Left lung (tissue), 10 donors: Measurements from ENCODE around the gene SPEM2. TPM values are rescaled to one million over a fixed set of nuclear protein-coding genes. Genes with fewer than 3 reads are reported as not detected.
A peak's percentile ranks its signal among the peaks of the same experiment; 100 is the strongest.

Experiments
- ATAC-seq: fragments of 200-7000 bp; cut with Tn5 transposase; one replicate; pipeline ENCODE4 v1.9.1; 2020; ENCODE audit warnings: moderate library complexity
- DNase-seq, 4 donors: peaks; one replicate each; pipeline ENCODE4 v3.0.0-alpha.2; 2013 to 2020
- H3K27ac ChIP-seq, 2 donors: fragments of 200-600 bp; sonication (generic) in 1 of 2; one replicate each; pipeline versions ENCODE4 v1.5.0 to v1.8.0; 2020 to 2021
- H3K27me3 ChIP-seq, 2 donors: fragments of 200-600 bp; sonication (generic) in 1 of 2; one replicate each; pipeline versions ENCODE4 v1.5.0 to v1.8.0; 2020 to 2021
- H3K36me3 ChIP-seq, 2 donors: fragments of 200-600 bp; sonication (generic) in 1 of 2; one replicate each; pipeline versions ENCODE4 v1.5.0 to v1.8.0; 2020 to 2021
- H3K4me1 ChIP-seq, 2 donors: fragments of 200-600 bp; one replicate each; pipeline ENCODE4 v1.8.0; 2021
- H3K4me3 ChIP-seq, 2 donors: fragments of 200-600 bp; sonication (generic) in 1 of 2; one replicate each; pipeline versions ENCODE4 v1.5.0 to v1.8.0; 2020 to 2021; ENCODE audit warnings: mild to moderate bottlenecking in 1 of 2
- H3K9me3 ChIP-seq, 2 donors: fragments of 200-600 bp; sonication (generic) in 1 of 2; one replicate each; pipeline versions ENCODE4 v1.5.0 to v1.8.0; 2020 to 2021
- CTCF ChIP-seq, 2 donors: fragments of 200-600 bp; sonication (generic) in 1 of 2; IDR thresholded peaks; one replicate each; pipeline versions ENCODE4 v1.5.0 to v1.8.0; 2021; ENCODE audit warnings: antibody characterized with exemption in 2 of 2
- intact Hi-C, 2 donors: fragments of 100-400 bp; cut with DNase I; formaldehyde crosslinking; loops; one replicate each; pipeline versions ENCODE4 v1.11.2 to v1.14.2; 2022
- polyA plus RNA-seq, 6 donors: library from polyadenylated mRNA; unstranded; fragments of 120-200 nt; gene quantifications; one replicate each; pipeline ENCODE4 v1.2.1, GENCODE V29; 2013; ENCODE audit not compliant: insufficient read length in 6 of 6
- total RNA-seq, 2 donors: library from RNA; stranded (reverse); fragmentation: NEBNext Ultra II Directional; extraction: Animal tissue kit (Norgen Biotek cat#: 25700); gene quantifications; one replicate each; pipeline ENCODE4 v1.2.1, GENCODE V29; 2021
- donor health status: DM: no; HTN: yes; CAD: no.
- donor health status: DM: no; HTN: no; CAD: no.

Gene SPEM2
- total and polyA plus RNA-seq, 8 donors, result not detected

- TF ChIP-seq CTCF (IDR thresholded peaks at IDR 0.05), result no peak
- ATAC-seq (no peak), DNase-seq (no peak)
- intact Hi-C loops, result no loop called here
- H3K4me3 ChIP-seq, result no peak overlapping the region
- H3K9me3 ChIP-seq, result no peaks in the 10 kb centered on the region
- peaks cover 17 to 70% of the 10 kb centered on the region in 2 donors for H3K27me3 ChIP-seq
- no peak overlapping the region for H3K27ac ChIP-seq
- H3K36me3 ChIP-seq, result no peaks in the 10 kb centered on the region
- H3K4me1 ChIP-seq, result peaks cover 30 to 60% of the 10 kb centered on the region in 2 donors
Observed at GRCh38 chr17:7441266-7441665, 15.8 kb downstream of the SPEM2 start.

- DNase-seq (no peak), ATAC-seq (no peak)
- Histone ChIP-seq H3K36me3 (no peaks in the 10 kb centered on the region), H3K9me3 (no peaks in the 10 kb centered on the region), H3K4me3 (no peak overlapping the region), H3K27me3 (peaks cover 25 to 79% of the 10 kb centered on the region in 2 donors), H3K4me1 (peaks cover 23 to 55% of the 10 kb centered on the region in 2 donors), H3K27ac (no peak overlapping the region)
- TF ChIP-seq CTCF (IDR thresholded peaks at IDR 0.05), result no peak
- intact Hi-C loops, result no loop called here
Observed at GRCh38 chr17:7442142-7442541, 16.7 kb downstream of the SPEM2 start.

- no peak overlapping the region for H3K27ac ChIP-seq
- TF ChIP-seq CTCF (IDR thresholded peaks at IDR 0.05), result no peak
- H3K4me3 ChIP-seq, result no peak overlapping the region
- peaks cover 17 to 38% of the 10 kb centered on the region in 2 donors for H3K4me1 ChIP-seq
- ATAC-seq (no peak), DNase-seq (no peak)
- H3K27me3 ChIP-seq, result peaks cover 25 to 87% of the 10 kb centered on the region in 2 donors
- H3K36me3 ChIP-seq, result no peaks in the 10 kb centered on the region
- intact Hi-C loops, result no loop called here
- no peaks in the 10 kb centered on the region for H3K9me3 ChIP-seq
Observed at GRCh38 chr17:7443499-7444485, 18.4 kb downstream of the SPEM2 start.

- Histone ChIP-seq H3K4me1 (peaks cover 12 to 27% of the 10 kb centered on the region in 2 donors), H3K36me3 (no peaks in the 10 kb centered on the region), H3K9me3 (no peaks in the 10 kb centered on the region), H3K4me3 (peak within 1 kb of the TSS; percentile 33 to 50), H3K27ac (no peak within 1 kb of the TSS), H3K27me3 (peaks cover 15 to 77% of the 10 kb centered on the region in 2 donors)
- intact Hi-C loops, result no loop called here
- no peak for TF ChIP-seq CTCF (IDR thresholded peaks at IDR 0.05)
- ATAC-seq (peak; percentile 96), DNase-seq (peak in 2 of 4 donors; percentile 81 to 96)
Observed at GRCh38 chr17:7444682-7445618, 19.5 kb downstream of the SPEM2 start, which contains the start of gene CHRNB1. CHRNB1 (plus strand) TSS chr17:7445061; CDS start chr17:7445128, 67 bp downstream.
